Astrocyte (in vitro differentiated cells and primary cell): ENCODE data around the gene RIN1. TPM values are rescaled to one million over a fixed set of nuclear protein-coding genes. Genes with fewer than 3 reads are reported as not detected.

ENCODE experiments used
- DNase-seq: peaks from one replicate; pipeline ENCODE4 v3.0.0-alpha.2; 2010; ENCODE audit warnings: low read depth
- FAIRE-seq: peaks from 2 replicates; lab custom pipeline; 2011; peaks lifted over from hg19 to GRCh38; lab: Jason Lieb, UNC
- H2AFZ ChIP-seq: 2 replicates; pipeline ENCODE4 v1.6.0; 2012; ENCODE audit warnings: low read depth, low read length, inconsistent platforms
- H3K27ac ChIP-seq: 2 replicates; pipeline ENCODE4 v1.5.1; 2011; ENCODE audit warnings: low read depth, low read length, inconsistent platforms
- H3K27me3 ChIP-seq: 2 replicates; pipeline ENCODE4 v1.6.0; 2011; ENCODE audit warnings: low read length, inconsistent platforms; ENCODE audit not compliant: insufficient read depth
- H3K36me3 ChIP-seq: 2 replicates; pipeline ENCODE4 v1.5.1; 2011; ENCODE audit warnings: low read length, inconsistent platforms; ENCODE audit not compliant: insufficient read depth
- H3K4me1 ChIP-seq: 2 replicates; pipeline ENCODE4 v1.5.1; 2011; ENCODE audit warnings: low read length, inconsistent platforms; ENCODE audit not compliant: insufficient read depth
- H3K4me2 ChIP-seq: 2 replicates; pipeline ENCODE4 v1.6.0; 2012; ENCODE audit warnings: low read length, inconsistent platforms
- H3K4me3 ChIP-seq: 2 replicates; pipeline ENCODE4 v1.5.1; 2011; ENCODE audit warnings: low read depth, mild to moderate bottlenecking, low read length, inconsistent platforms; ENCODE audit not compliant: insufficient read depth
- H3K79me2 ChIP-seq: 2 replicates; pipeline ENCODE4 v1.6.0; 2012; ENCODE audit warnings: mild to moderate bottlenecking, low read length, inconsistent platforms; ENCODE audit not compliant: insufficient read depth
- H3K9ac ChIP-seq: 2 replicates; pipeline ENCODE4 v1.6.0; 2012; ENCODE audit warnings: mild to moderate bottlenecking, low read length, inconsistent platforms
- H3K9me3 ChIP-seq: 2 replicates; pipeline ENCODE4 v1.5.1; 2012; ENCODE audit warnings: low read depth, mild to moderate bottlenecking, low read length, inconsistent platforms; ENCODE audit not compliant: insufficient read depth
- H4K20me1 ChIP-seq: 2 replicates; pipeline ENCODE4 v1.6.0; 2012; ENCODE audit warnings: low read length, inconsistent platforms; ENCODE audit not compliant: insufficient read depth
- H3K27ac Mint-ChIP-seq: one replicate; pipeline ENCODE4 v1.8.0; 2021; ENCODE audit warnings: mild to moderate bottlenecking, mixed read lengths; ENCODE audit not compliant: unreplicated experiment
- H3K27me3 Mint-ChIP-seq: one replicate; pipeline ENCODE4 v1.8.0; 2021; ENCODE audit warnings: low read depth, mixed read lengths; ENCODE audit not compliant: unreplicated experiment
- H3K36me3 Mint-ChIP-seq: one replicate; pipeline ENCODE4 v1.8.0; 2021; ENCODE audit warnings: low read depth, mixed read lengths; ENCODE audit not compliant: unreplicated experiment
- H3K4me1 Mint-ChIP-seq: one replicate; pipeline ENCODE4 v1.8.0; 2021; ENCODE audit warnings: low read depth, mixed read lengths; ENCODE audit not compliant: unreplicated experiment
- H3K4me3 Mint-ChIP-seq: one replicate; pipeline ENCODE4 v1.8.0; 2021; ENCODE audit warnings: mild to moderate bottlenecking, moderate library complexity, mixed read lengths; ENCODE audit not compliant: unreplicated experiment
- H3K9me3 Mint-ChIP-seq: one replicate; pipeline ENCODE4 v1.8.0; 2021; ENCODE audit warnings: mild to moderate bottlenecking, mixed read lengths; ENCODE audit not compliant: unreplicated experiment
- CTCF ChIP-seq: IDR thresholded peaks from 2 replicates; pipeline ENCODE4 v1.5.1; 2011; ENCODE audit warnings: low read depth, mild to moderate bottlenecking, inconsistent platforms, low read length, moderate library complexity; ENCODE audit not compliant: insufficient read depth
- EZH2 ChIP-seq: IDR thresholded peaks from 2 replicates; pipeline ENCODE4 v1.6.1; 2012; ENCODE audit warnings: mild to moderate bottlenecking, low read length, inconsistent platforms; ENCODE audit not compliant: insufficient read depth
- total RNA-seq: library from RNA; stranded (reverse); gene quantifications from 2 replicates; pipeline ENCODE4 v1.2.1, GENCODE V29; 2021

The RIN1 gene
- total RNA-seq, 1 donor from 2014 or later: 12.0 TPM

DNA sequence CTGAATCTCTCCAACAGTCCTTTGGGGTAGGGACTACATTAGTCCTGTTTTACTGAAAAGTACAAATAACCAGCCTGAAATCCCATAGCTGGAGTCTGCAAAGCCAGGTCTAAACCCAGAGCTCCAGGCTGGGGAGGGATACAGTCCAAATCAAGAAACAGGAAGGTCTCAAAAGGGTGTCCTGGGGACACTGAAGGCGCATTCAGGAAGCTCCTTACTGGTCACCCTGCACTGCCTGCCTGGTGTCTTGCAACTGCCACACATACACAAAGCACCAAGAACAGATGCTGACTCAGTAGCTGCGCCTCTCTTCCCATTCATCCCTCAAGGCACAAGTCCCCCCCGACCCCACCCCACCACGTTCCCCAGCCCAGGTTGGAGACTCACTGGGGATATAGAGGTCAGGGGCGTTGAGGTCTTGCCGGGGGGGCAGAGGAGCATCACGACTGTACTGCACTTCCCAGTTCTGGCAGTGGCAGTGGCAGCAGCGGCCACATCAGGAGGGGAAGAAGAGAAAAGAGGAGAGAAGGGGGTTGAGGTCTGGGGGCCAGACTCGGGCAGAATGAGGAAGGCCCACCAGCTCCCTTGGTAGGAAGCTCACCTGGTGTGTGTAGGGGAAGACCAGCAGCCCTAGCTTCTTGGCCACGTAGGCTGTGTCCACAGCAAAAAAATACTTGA is 48.9 kb downstream of the RIN1 start:
- peaks cover 8% of the 10 kb centered on the region for H3K27me3 ChIP-seq
- peaks cover 10% of the 10 kb centered on the region for H3K27me3 Mint-ChIP-seq
- H3K9me3 Mint-ChIP-seq: no peaks in the 10 kb centered on the region
- H3K36me3 Mint-ChIP-seq: peaks cover 6% of the 10 kb centered on the region
- no peaks in the 10 kb centered on the region for H3K9me3 ChIP-seq
- peaks cover 14% of the 10 kb centered on the region for H3K4me1 Mint-ChIP-seq
- no peak overlapping the region for H3K27ac Mint-ChIP-seq
- DNase-seq (no peak), FAIRE-seq (no peak)
- no peak overlapping the region for H2AFZ ChIP-seq
- peaks cover 7% of the 10 kb centered on the region for H3K36me3 ChIP-seq
- TF ChIP-seq CTCF (no peak), EZH2 (no peak)
- H3K9ac ChIP-seq: peak overlapping the region; percentile 94
- peaks cover 42% of the 10 kb centered on the region for H3K79me2 ChIP-seq
- H3K4me3 ChIP-seq: peak overlapping the region; percentile 89
- peak overlapping the region; percentile 98 for H3K4me2 ChIP-seq
- peaks cover 22% of the 10 kb centered on the region for H3K4me1 ChIP-seq
- no peak overlapping the region for H3K27ac ChIP-seq
- peak overlapping the region; percentile 90 for H3K4me3 Mint-ChIP-seq
- H4K20me1 ChIP-seq: peaks cover 43% of the 10 kb centered on the region

DNA sequence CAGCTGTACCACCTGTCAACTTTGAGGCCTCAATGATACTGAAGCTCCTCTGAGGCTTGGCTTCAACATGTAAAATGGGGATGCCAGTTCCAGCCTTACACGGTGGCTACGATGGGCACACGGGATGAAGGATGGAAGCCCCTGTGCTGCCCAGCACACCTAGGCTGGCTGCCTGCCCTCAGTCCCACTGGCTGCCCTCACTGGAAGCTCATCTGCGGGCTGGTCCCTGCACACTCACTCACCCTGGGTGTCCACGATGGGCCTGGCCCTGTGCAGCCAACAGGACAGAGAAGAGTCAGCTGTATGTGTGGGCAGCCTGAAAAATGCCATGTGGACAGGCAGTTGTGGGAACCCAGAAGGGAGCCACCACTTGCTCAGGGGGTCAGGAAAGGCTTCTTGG is 49.5 kb downstream of the RIN1 start:
- H3K4me3 Mint-ChIP-seq: peak overlapping the region; percentile 45
- no peaks in the 10 kb centered on the region for H3K9me3 ChIP-seq

More for the DNA sequence above, 49.5 kb downstream of the RIN1 start:
- H3K9ac ChIP-seq: no peak overlapping the region
- Mint-ChIP-seq H3K9me3 (no peaks in the 10 kb centered on the region), H3K36me3 (peaks cover 6% of the 10 kb centered on the region), H3K27me3 (peaks cover 10% of the 10 kb centered on the region), H3K27ac (no peak overlapping the region), H3K4me1 (peaks cover 14% of the 10 kb centered on the region)
- H3K79me2 ChIP-seq: peaks cover 42% of the 10 kb centered on the region
- FAIRE-seq (no peak), DNase-seq (no peak)
- H3K4me1 ChIP-seq: peaks cover 22% of the 10 kb centered on the region
- no peak overlapping the region for H3K27ac ChIP-seq
- no peak overlapping the region for H3K4me3 ChIP-seq
- H4K20me1 ChIP-seq: peaks cover 48% of the 10 kb centered on the region
- H2AFZ ChIP-seq: no peak overlapping the region
- H3K27me3 ChIP-seq: peaks cover 6% of the 10 kb centered on the region
- TF ChIP-seq EZH2 (no peak), CTCF (no peak)
- H3K36me3 ChIP-seq: peaks cover 7% of the 10 kb centered on the region
- no peak overlapping the region for H3K4me2 ChIP-seq
